Measurements from ENCODE around the gene BBS9. TPM values are rescaled to one million over a fixed set of nuclear protein-coding genes. Genes with fewer than 3 reads are reported as not detected.
A peak's percentile ranks its signal among the peaks of the same experiment; 100 is the strongest.

Gene BBS9
- 4.2 and 4.5 TPM in 2 replicates for total RNA-seq

DNA sequence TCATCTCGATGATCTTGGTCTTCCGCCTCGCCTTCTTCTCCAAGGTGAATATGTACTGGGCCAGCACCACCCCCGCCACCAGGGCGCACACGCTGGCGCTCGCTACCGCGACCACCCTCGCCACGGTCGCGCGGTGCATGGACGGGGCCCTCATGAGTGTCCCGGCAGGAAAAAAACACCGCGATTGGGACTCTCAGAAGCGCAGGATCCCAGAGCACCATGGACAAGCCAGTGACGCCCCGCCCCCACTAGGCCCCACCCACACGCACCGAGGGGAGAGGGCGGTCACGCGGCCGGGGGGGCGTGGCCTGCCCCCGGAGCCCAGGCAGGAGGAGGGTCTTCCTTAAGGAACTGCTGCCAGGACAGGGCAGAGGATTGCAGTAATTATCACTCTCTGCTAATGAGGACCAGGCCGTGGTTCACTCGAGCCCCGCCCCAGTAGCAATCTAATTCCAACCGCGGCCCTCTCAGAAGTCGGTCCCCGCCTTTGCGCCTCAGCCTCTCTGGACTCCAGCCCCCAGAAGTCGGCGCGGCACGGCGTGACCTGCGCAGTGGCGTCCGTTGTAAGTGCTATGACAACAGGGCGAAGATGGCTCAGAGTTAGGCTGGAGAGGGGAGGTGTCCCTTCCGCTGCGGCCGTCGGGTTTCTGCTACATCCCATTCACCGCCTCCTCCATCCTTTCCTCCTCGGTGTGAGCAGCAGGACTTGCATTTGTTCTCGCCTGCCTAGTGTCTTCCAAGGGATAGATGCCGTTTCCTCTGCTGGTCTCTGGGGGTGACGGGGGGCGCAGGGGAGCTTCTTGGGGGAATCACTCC, at the start of gene BBS9:
TSS of gene BBS9 (plus strand) at position 575 of the 816 bp plus-strand sequence. CDS start 16,689 bp downstream, outside the sequence.
- FAIRE-seq = no peak
- Histone ChIP-seq H3K36me3 (ENCODE audit: control insufficient read depth, insufficient read depth, low read length) (no peaks in the 10 kb centered on the region), H3K27me3 (ENCODE audit: control insufficient read depth, insufficient read depth, low read length) (no peaks in the 10 kb centered on the region), H3K4me3 (ENCODE audit: low read depth, low read length) (peak within 1 kb of the TSS; percentile 76)
- no peak for TF ChIP-seq CTCF (IDR thresholded peaks at IDR 0.05; ENCODE audit: insufficient read depth, low read length, severe bottlenecking)
- peak; percentile 85 for DNase-seq (ENCODE audit: low read depth)

DNA sequence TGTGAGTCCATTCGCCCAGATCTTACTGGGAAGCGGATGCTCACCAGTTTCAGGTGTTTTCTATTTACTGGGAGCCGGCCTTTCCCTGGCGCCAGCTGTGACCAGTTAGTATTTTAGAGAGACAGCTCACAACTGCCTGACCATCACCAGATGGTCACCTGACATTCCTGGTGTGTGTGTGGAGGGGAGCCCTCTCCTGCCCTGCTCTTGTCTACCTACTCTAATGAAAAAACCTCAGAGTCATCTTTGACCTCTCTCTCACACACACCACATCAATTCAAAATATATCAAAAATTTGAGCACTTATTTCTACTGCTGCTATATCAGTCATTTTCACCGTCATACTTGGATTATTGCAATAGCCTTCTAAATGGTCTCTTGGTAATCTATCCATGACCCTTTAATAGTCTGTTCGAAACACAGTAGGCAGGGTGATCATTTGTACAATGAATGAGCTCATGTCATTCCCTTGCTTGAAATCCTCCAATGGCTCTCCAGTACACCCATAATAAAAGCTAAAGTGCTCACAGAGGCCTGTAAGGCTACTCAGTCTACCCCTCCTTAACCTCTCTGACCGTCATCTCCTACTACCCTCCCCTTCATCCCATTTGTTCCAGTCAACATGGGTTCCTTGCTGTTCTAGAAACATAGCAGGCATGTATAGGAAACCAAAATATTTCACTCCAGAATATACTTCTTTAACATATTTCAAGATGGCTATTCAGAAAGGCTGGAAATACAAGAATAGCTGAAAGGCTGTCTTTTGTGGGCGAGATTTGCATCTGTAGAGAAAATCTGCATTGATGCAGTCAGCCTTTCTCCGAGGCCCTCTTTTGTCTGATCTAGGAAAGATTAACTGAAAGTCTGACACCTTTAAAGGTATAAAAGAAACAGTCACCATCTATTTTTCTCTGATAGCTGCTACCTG, 49.3 kb upstream of the BBS9 start:
- FAIRE-seq (no peak), DNase-seq (ENCODE audit: low read depth) (no peak)
- no peak for TF ChIP-seq CTCF (IDR thresholded peaks at IDR 0.05; ENCODE audit: insufficient read depth, low read length, severe bottlenecking)
- no peaks in the 10 kb centered on the region for H3K27me3 ChIP-seq (ENCODE audit: control insufficient read depth, insufficient read depth, low read length)
- no peak overlapping the region for H3K4me3 ChIP-seq (ENCODE audit: low read depth, low read length)
- H3K36me3 ChIP-seq (ENCODE audit: control insufficient read depth, insufficient read depth, low read length) = no peaks in the 10 kb centered on the region

DNA sequence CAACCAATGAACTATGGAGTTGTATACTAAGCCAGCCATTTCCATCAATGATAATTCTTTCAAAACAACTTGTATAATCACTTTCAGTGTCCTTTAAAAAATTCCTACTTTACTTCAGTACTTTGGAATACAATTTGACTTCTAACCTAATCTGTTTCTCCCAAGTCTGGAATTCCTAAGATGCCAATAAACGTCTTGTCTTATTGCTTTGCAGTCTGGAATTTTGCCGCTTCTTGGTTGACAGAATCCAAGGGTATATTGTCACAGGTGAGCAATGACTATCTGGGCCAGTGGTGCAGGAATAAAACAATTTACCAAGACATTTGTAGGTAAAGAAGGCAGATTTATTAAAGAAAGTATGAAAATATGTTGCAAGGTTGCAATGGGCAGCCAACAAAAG, 42.0 kb upstream of the BBS9 start:
- Histone ChIP-seq H3K27me3 (ENCODE audit: control insufficient read depth, insufficient read depth, low read length) (no peaks in the 10 kb centered on the region), H3K4me3 (ENCODE audit: low read depth, low read length) (no peak overlapping the region), H3K36me3 (ENCODE audit: control insufficient read depth, insufficient read depth, low read length) (no peaks in the 10 kb centered on the region)
- DNase-seq (ENCODE audit: low read depth) (no peak), FAIRE-seq (no peak)
- no peak for TF ChIP-seq CTCF (IDR thresholded peaks at IDR 0.05; ENCODE audit: insufficient read depth, low read length, severe bottlenecking)

- no peaks in the 10 kb centered on the region for H3K27me3 ChIP-seq (ENCODE audit: control insufficient read depth, insufficient read depth, low read length)
- H3K4me3 ChIP-seq (ENCODE audit: low read depth, low read length) = no peak overlapping the region
- FAIRE-seq (no peak), DNase-seq (ENCODE audit: low read depth) (no peak)
- no peak for TF ChIP-seq CTCF (IDR thresholded peaks at IDR 0.05; ENCODE audit: insufficient read depth, low read length, severe bottlenecking)
- H3K36me3 ChIP-seq (ENCODE audit: control insufficient read depth, insufficient read depth, low read length) = no peaks in the 10 kb centered on the region
Observed at GRCh38 chr7:33087858-33088257, 41.5 kb upstream of the BBS9 start.

- TF ChIP-seq CTCF (IDR thresholded peaks at IDR 0.05; ENCODE audit: insufficient read depth, low read length, severe bottlenecking) = no peak
- Histone ChIP-seq H3K36me3 (ENCODE audit: control insufficient read depth, insufficient read depth, low read length) (peaks cover 1% of the 10 kb centered on the region), H3K4me3 (ENCODE audit: low read depth, low read length) (no peak overlapping the region), H3K27me3 (ENCODE audit: control insufficient read depth, insufficient read depth, low read length) (no peaks in the 10 kb centered on the region)
- no peak for DNase-seq (ENCODE audit: low read depth)
- FAIRE-seq = no peak
Observed at GRCh38 chr7:33089142-33089541, 40.2 kb upstream of the BBS9 start.

All from bronchial epithelial cell (primary cell).